Nephron progenitor cell (in vitro differentiated cells): ENCODE measurements around the gene AMOTL2.
A peak's percentile ranks its signal among the peaks of the same experiment; 100 is the strongest.

Source experiments
- DNase-seq: peaks from one replicate; pipeline ENCODE4 v3.0.0; 2021
- H3K27ac Mint-ChIP-seq: 2 replicates; pipeline ENCODE4 v1.8.0; 2021; ENCODE audit warnings: mild to moderate bottlenecking, moderate library complexity, mixed read lengths
- H3K27me3 Mint-ChIP-seq: 2 replicates; pipeline ENCODE4 v1.8.0; 2021; ENCODE audit warnings: mild to moderate bottlenecking, low read depth, mixed read lengths; ENCODE audit not compliant: poor library complexity
- H3K36me3 Mint-ChIP-seq: 2 replicates; pipeline ENCODE4 v1.8.0; 2021; ENCODE audit warnings: low read depth, mixed read lengths
- H3K4me1 Mint-ChIP-seq: 2 replicates; pipeline ENCODE4 v1.8.0; 2021; ENCODE audit warnings: mixed read lengths
- H3K4me3 Mint-ChIP-seq: 2 replicates; pipeline ENCODE4 v1.8.0; 2021; ENCODE audit warnings: mild to moderate bottlenecking, moderate library complexity, mixed read lengths
- H3K9me3 Mint-ChIP-seq: 2 replicates; pipeline ENCODE4 v1.8.0; 2021; ENCODE audit warnings: mild to moderate bottlenecking, moderate library complexity, mixed read lengths
- CTCF ChIP-seq: fragments of 200-600 bp; sonication (generic); IDR thresholded peaks from 2 replicates; pipeline ENCODE4 v1.5.0; 2021; ENCODE audit warnings: antibody characterized with exemption

The AMOTL2 gene

GRCh38 chr3:134374791-134375581, 739 bp upstream of the AMOTL2 start:
- peaks cover 60% of the 10 kb centered on the region for H3K4me1 Mint-ChIP-seq
- peaks cover 16% of the 10 kb centered on the region for H3K27me3 Mint-ChIP-seq
- H3K4me3 Mint-ChIP-seq = peak overlapping the region; percentile 90
- H3K9me3 Mint-ChIP-seq = no peaks in the 10 kb centered on the region
- no peak for DNase-seq
- H3K36me3 Mint-ChIP-seq = peaks cover 10% of the 10 kb centered on the region
- no peak for TF ChIP-seq CTCF
- H3K27ac Mint-ChIP-seq = peak overlapping the region; percentile 96

- Mint-ChIP-seq H3K9me3 (no peaks in the 10 kb centered on the region), H3K27me3 (peaks cover 27% of the 10 kb centered on the region), H3K27ac (peak overlapping the region; percentile 100), H3K4me1 (peaks cover 71% of the 10 kb centered on the region), H3K4me3 (peak overlapping the region; percentile 90), H3K36me3 (peaks cover 24% of the 10 kb centered on the region)
- no peak for TF ChIP-seq CTCF
- peak; percentile 81 for DNase-seq
These were observed 759 bp downstream of the AMOTL2 start for GRCh38 chr3:134373271-134374104.

GRCh38 chr3:134372396-134373270, 1.6 kb downstream of the AMOTL2 start:
- Mint-ChIP-seq H3K4me1 (peaks cover 73% of the 10 kb centered on the region), H3K27ac (peak overlapping the region; percentile 100), H3K4me3 (peak overlapping the region; percentile 90), H3K36me3 (peaks cover 24% of the 10 kb centered on the region), H3K27me3 (peaks cover 27% of the 10 kb centered on the region), H3K9me3 (no peaks in the 10 kb centered on the region)
- DNase-seq = no peak
- TF ChIP-seq CTCF = no peak

- Mint-ChIP-seq H3K9me3 (no peaks in the 10 kb centered on the region), H3K27me3 (peaks cover 26% of the 10 kb centered on the region), H3K4me1 (peaks cover 69% of the 10 kb centered on the region)
These were observed 2.5 kb downstream of the AMOTL2 start for GRCh38 chr3:134371542-134372324.

More at GRCh38 chr3:134371542-134372324, 2.5 kb downstream of the AMOTL2 start:
- H3K27ac Mint-ChIP-seq = peak overlapping the region; percentile 57
- peak overlapping the region; percentile 90 for H3K4me3 Mint-ChIP-seq
- no peak for DNase-seq
- peaks cover 31% of the 10 kb centered on the region for H3K36me3 Mint-ChIP-seq
- TF ChIP-seq CTCF = no peak
